ENCODE data around the gene BRIP1.

The BRIP1 gene

DNA sequence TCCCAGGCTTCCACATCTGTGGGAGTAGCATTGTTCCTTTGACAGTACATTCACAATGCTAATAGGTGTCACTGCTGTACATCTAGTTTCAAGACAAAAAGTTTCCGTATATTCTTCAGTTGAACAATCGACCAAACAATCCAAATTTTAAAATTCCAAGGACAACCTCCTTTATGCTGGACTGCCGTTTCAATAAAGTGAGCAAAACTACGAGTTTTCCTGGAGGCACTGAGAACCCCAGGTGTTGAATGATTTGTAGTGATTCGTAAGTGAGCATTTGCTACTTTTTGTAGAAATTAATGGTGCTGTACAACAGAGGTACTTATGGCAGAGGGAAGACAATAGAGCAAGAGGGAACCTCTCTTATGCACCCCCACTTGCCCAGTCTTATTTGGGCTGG lies 201.1 kb downstream of the BRIP1 start:
- H3K4me3 ChIP-seq (ENCODE audit: control insufficient read depth, low read depth, low read length) = no peak overlapping the region
- DNase-seq (ENCODE audit: low read depth) = no peak
- TF ChIP-seq CTCF (conservative IDR thresholded peaks at IDR 0.05; ENCODE audit: control insufficient read depth, insufficient read depth, low read depth, low read length) = no peak

DNA sequence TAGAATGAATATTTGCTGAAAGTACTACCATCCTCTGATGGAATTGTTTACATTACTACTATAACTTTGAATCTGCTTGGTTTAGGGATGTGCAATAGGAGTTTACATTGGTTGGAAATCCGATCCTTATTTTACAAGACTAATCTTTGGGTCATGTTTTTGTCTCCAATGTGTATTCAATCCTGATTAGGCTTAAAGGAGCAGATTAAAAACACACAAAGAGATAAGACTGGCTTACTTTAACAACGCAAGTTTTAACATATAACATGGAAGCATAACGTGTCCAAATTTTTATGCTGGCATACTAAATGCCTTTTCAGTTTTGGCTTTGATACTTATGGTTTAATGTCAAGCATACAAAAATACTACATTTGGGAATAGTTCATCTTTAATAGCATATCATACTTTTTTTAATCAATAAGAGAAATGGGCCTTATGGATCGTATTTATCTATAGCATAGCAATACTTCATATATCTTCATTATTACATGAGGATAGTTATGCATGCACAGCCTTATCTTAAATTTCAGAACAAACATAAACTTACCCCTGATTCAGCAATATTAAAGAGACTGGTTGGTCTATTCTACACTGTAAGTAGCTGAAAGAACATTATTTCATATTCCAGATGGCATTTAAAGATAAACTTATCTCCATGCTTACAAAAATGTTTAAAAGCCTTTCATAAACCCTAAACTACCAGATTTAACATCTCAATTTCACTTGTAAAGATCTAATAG lies 202.4 kb downstream of the BRIP1 start:
- no peak for DNase-seq (ENCODE audit: low read depth)
- TF ChIP-seq CTCF (conservative IDR thresholded peaks at IDR 0.05; ENCODE audit: control insufficient read depth, insufficient read depth, low read depth, low read length) = no peak
- H3K4me3 ChIP-seq (ENCODE audit: control insufficient read depth, low read depth, low read length) = no peak overlapping the region

- H3K4me3 ChIP-seq (ENCODE audit: control insufficient read depth, low read depth, low read length) = no peak overlapping the region
- no peak for TF ChIP-seq CTCF (conservative IDR thresholded peaks at IDR 0.05; ENCODE audit: control insufficient read depth, insufficient read depth, low read depth, low read length)
- DNase-seq (ENCODE audit: low read depth) = no peak
Measured at GRCh38 chr17:61659437-61659836, 203.9 kb downstream of the BRIP1 start.

- no peak overlapping the region for H3K4me3 ChIP-seq (ENCODE audit: control insufficient read depth, low read depth, low read length)
- DNase-seq (ENCODE audit: low read depth) = no peak
- TF ChIP-seq CTCF (conservative IDR thresholded peaks at IDR 0.05; ENCODE audit: control insufficient read depth, insufficient read depth, low read depth, low read length) = no peak
Measured at GRCh38 chr17:61658183-61658582, 205.1 kb downstream of the BRIP1 start.

DNA sequence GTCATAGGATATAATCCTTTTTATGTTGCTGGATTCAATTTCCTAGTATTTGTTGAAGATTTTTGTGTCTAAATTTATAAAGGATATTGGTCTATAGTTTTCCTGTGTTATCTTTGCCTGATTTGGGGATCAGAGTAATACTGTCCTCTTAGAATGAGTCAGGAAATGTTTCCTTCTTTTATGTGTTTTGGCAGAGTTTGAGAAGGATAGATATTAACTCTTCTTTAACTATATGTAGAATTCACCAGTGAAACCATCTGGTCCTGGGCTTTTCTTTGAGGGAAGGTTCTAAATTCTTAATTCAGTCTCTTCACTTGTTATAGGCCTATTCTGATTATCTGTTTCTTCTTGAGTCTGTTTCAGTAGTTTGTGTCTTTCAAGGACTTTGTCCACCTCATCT lies 206.0 kb downstream of the BRIP1 start:
- no peak for DNase-seq (ENCODE audit: low read depth)
- H3K4me3 ChIP-seq (ENCODE audit: control insufficient read depth, low read depth, low read length) = no peak overlapping the region
- TF ChIP-seq CTCF (conservative IDR thresholded peaks at IDR 0.05; ENCODE audit: control insufficient read depth, insufficient read depth, low read depth, low read length) = no peak

DNA sequence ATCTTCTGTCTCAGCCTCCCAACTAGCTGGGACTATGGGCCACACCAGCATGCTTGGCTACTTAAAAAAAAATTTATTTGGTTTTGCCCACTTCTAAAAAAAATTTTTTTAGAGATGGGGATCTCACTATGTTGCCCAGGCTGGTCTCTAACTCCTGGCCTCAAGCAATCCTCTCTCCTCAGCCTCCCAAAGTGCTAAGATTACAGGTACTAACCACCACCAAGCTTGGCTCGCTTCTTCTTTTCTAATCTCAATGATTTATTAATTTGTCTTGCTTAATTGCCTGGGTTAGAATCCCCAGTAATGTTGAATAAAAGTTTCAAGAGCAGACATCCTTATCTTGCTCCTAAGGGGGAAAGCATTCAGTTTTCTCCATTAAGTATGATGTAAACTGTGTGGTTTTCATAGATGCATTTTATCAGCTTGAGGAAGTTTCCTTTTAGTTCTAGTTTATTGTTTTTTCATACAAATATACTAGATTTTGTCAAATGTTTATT lies 206.6 kb downstream of the BRIP1 start:
- no peak for DNase-seq (ENCODE audit: low read depth)
- H3K4me3 ChIP-seq (ENCODE audit: control insufficient read depth, low read depth, low read length) = no peak overlapping the region
- TF ChIP-seq CTCF (conservative IDR thresholded peaks at IDR 0.05; ENCODE audit: control insufficient read depth, insufficient read depth, low read depth, low read length) = no peak

All from fibroblast of mammary gland (primary cell).